ENCODE measurements around the gene PPT1. TPM values are rescaled to one million over a fixed set of nuclear protein-coding genes. Genes with fewer than 3 reads are reported as not detected.

Gene PPT1
- total and polyA plus RNA-seq, 2 of the 8 experiments (the other 6 are each of a cell fraction or from before 2014, with no cell fraction given): 77.1 to 150 TPM

DNA sequence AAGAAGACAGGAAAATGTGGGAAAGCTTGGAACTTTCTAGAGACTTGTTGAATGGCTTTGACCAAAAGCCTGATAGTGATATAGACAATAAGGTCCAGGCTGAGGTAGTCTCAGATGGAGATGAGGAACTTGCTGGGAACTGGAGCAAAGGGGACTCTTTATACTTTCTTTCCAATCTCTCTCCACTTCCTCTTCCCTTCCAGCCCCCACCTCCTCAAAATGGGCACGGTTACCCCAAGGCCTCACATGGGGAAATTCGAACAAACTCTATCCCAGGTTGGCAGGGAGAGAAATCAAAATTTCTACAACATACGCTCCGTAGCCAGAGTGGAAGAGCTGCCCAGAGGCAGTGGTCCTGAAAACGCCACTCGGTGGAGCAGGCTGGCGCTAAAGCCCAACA lies 15.2 kb downstream of the PPT1 start:
- Histone ChIP-seq H3K79me1 (ENCODE audit: low read depth, low read length) (no peaks in the 10 kb centered on the region), H3K4me1 (replicated peaks in 1 of 4; ENCODE audit: control insufficient read depth in 3 of 4, insufficient read depth in 4 of 4, low read length in 3 of 4) (no peaks in the 10 kb centered on the region), H2AFZ (ENCODE audit: low read length) (no peak overlapping the region), H2BK20ac (ENCODE audit: low read length) (no peak overlapping the region), H3K27ac (ENCODE audit: low read depth, low read length) (no peak overlapping the region), H3K79me2 (ENCODE audit: control insufficient read depth in 1 of 2, insufficient read depth in 2 of 2, low read length in 2 of 2) (no peaks in the 10 kb centered on the region), H3K27me3 (replicated peaks in 1 of 4; ENCODE audit: control insufficient read depth in 3 of 4, extremely low read depth in 1 of 4, insufficient read depth in 3 of 4, low read length in 3 of 4) (no peaks in the 10 kb centered on the region), H3K18ac (ENCODE audit: extremely low read depth, low read length) (no peak overlapping the region), H3K4me3 (ENCODE audit: extremely low read depth in 1 of 4, insufficient read depth in 2 of 4, low read depth in 3 of 4, low read length in 4 of 4) (no peak overlapping the region), H2AK5ac (ENCODE audit: low read depth, low read length) (no peak overlapping the region), H3K14ac (ENCODE audit: insufficient read length) (no peak overlapping the region), H2BK120ac (replicated peaks; ENCODE audit: low read depth, low read length) (no peak overlapping the region), H2BK12ac (ENCODE audit: low read depth, low read length) (no peak overlapping the region), H3K9ac (replicated peaks in 1 of 4; ENCODE audit: extremely low read depth in 1 of 4, low read depth in 3 of 4, low read length in 3 of 4) (no peak overlapping the region), H4K91ac (replicated peaks; ENCODE audit: insufficient read length, low read length) (no peak overlapping the region), H3K36me3 (ENCODE audit: control insufficient read depth in 2 of 4, insufficient read depth in 4 of 4, low read length in 3 of 4) (peaks cover 12 to 52% (median 37%) of the 10 kb centered on the region in 4 experiments), H3K23me2 (ENCODE audit: low read depth, low read length) (no peaks in the 10 kb centered on the region), H3K9me3 (ENCODE audit: insufficient read depth in 2 of 2, low read depth in 1 of 2, low read length in 1 of 2) (no peaks in the 10 kb centered on the region), H3K4me2 (ENCODE audit: insufficient read depth in 1 of 2, low read depth in 2 of 2, low read length in 2 of 2) (no peak overlapping the region), H3K23ac (ENCODE audit: insufficient read length) (no peak overlapping the region), H4K20me1 (replicated peaks in 1 of 2; ENCODE audit: control insufficient read depth in 1 of 2, insufficient read depth in 2 of 2, low read length in 2 of 2) (peaks cover 0 to 1% of the 10 kb centered on the region in 2 experiments), H2BK5ac (ENCODE audit: low read depth, low read length) (no peak overlapping the region), H2BK15ac (ENCODE audit: low read length) (no peak overlapping the region), H4K5ac (ENCODE audit: insufficient read length, low read depth, low read length) (no peak overlapping the region), H3K56ac (replicated peaks; ENCODE audit: insufficient read length, low read depth, low read length) (no peak overlapping the region), H3K4ac (replicated peaks; ENCODE audit: insufficient read length, low read depth, low read length) (no peak overlapping the region), H4K8ac (ENCODE audit: extremely low read depth, insufficient read depth, low read length) (no peak overlapping the region)
- POLR2A ChIA-PET (ENCODE audit: partially characterized antibody): no interaction called here
- DNase-seq (ENCODE audit: low read depth in 1 of 2, low spot score in 2 of 2) (no peak), FAIRE-seq (no peak)
- WGBS, 2 experiments (ENCODE audit: extremely low coverage in 1 of 2, insufficient coverage in 1 of 2, insufficient read length in 1 of 2, insufficient replicate concordance in 2 of 2, low coverage in 1 of 2, low lambda C conversion rate in 2 of 2, missing lambda C conversion rate in 1 of 2): 83% methylated on average over 7 of the region's 7 CpGs; no CpG with 5 or more reads in 1 of the 2 experiments
- CTCF ChIA-PET (ENCODE audit: partially characterized antibody): interaction anchor here (0.6 to 5.7 kb wide), 9 partner anchors 16 to 256 kb away, joined by 3 to 28 read pairs (median 6); no protein-coding TSS in a partner anchor
- TF ChIP-seq RXRA (IDR thresholded peaks at IDR 0.05; ENCODE audit: insufficient read depth, low read depth, low read length) (no peak), CREB1 (IDR thresholded peaks at IDR 0.05) (no peak)

Data from H1 (cell line).